Large intestine (tissue), 3 donors: ENCODE data around the gene DDAH2. TPM values are rescaled to one million over a fixed set of nuclear protein-coding genes. Genes with fewer than 3 reads are reported as not detected.
"Not testable (repeated sequence)": the region's sequence is repeated elsewhere in the genome, so short reads cannot be mapped to it uniquely, and the experiment has no call there.

Experiments used
- DNase-seq, 2 donors: peaks; one replicate each; pipeline versions ENCODE4 v3.0.0 to v3.0.0-alpha.2; 2013
- H3K27ac ChIP-seq: one replicate; pipeline ENCODE4 v1.5.1; 2013; ENCODE audit warnings: low read length
- H3K27me3 ChIP-seq: 2 replicates; pipeline ENCODE4 v1.6.1; 2013; ENCODE audit warnings: low read length; ENCODE audit not compliant: control insufficient read depth, insufficient read depth
- H3K36me3 ChIP-seq: 2 replicates; pipeline ENCODE4 v1.6.1; 2013; ENCODE audit warnings: low read length; ENCODE audit not compliant: control insufficient read depth, insufficient read depth
- H3K4me1 ChIP-seq: one replicate; pipeline ENCODE4 v1.6.1; 2013; ENCODE audit warnings: low read length; ENCODE audit not compliant: control insufficient read depth, insufficient read depth
- H3K4me3 ChIP-seq: one replicate; pipeline ENCODE4 v1.5.1; 2013; ENCODE audit warnings: low read length
- H3K9me3 ChIP-seq: one replicate; pipeline ENCODE4 v1.6.1; 2013; ENCODE audit warnings: mild to moderate bottlenecking, low read depth, low read length, moderate library complexity; ENCODE audit not compliant: control insufficient read depth
- WGBS: methylation state at CpG from one replicate; pipeline ENCODE4 v1.1.5; 2013; ENCODE audit warnings: low lambda C conversion rate; ENCODE audit not compliant: insufficient coverage; 5-methylcytosine and 5-hydroxymethylcytosine counted together
- polyA plus RNA-seq: library from polyadenylated mRNA; unstranded; fragments of 120-200 nt; gene quantifications from one replicate; pipeline ENCODE4 v1.2.1, GENCODE V29; 2013

DDAH2 gene
- polyA plus RNA-seq, 1 donor: 82.6 TPM

GRCh38 chr6:31713991-31714684 lies 15.0 kb downstream of the DDAH2 start:
- H3K27ac ChIP-seq: peak overlapping the region; percentile 53
- DNase-seq: peak; percentile 48 to 66
- H3K4me3 ChIP-seq: no peak overlapping the region
- peaks cover 26% of the 10 kb centered on the region for H3K4me1 ChIP-seq
- WGBS: 0% methylated on average over 1 of the region's 5 CpGs
- no peaks in the 10 kb centered on the region for H3K36me3 ChIP-seq
- no peaks in the 10 kb centered on the region for H3K9me3 ChIP-seq
- H3K27me3 ChIP-seq: no peaks in the 10 kb centered on the region

DNA sequence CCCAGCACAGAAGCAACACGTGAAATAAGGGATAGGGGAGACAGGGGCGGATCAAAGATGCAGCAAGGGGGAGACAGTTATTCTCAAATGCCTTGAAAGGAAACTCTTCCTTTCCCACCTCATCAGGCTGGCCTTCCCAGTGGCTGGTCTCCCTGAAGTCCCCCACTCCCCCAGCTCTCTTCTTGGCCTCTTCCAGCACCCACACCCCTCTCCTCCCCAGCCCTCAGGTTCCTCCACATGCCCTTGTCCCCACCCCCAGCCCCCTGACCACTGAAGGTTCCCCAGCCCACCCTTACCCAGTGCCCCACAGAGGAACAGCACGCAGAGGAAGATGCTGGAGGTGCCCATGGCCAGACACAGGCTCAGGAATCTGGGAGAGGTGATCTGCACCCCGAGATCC lies 15.6 kb downstream of the DDAH2 start:
- WGBS: no CpG with 5 or more reads among the region's 4 CpGs
- H3K27me3 ChIP-seq: no peaks in the 10 kb centered on the region
- DNase-seq: no peak
- H3K36me3 ChIP-seq: no peaks in the 10 kb centered on the region
- H3K9me3 ChIP-seq: no peaks in the 10 kb centered on the region
- H3K27ac ChIP-seq: peak overlapping the region; percentile 53
- no peak overlapping the region for H3K4me3 ChIP-seq
- H3K4me1 ChIP-seq: peaks cover 19% of the 10 kb centered on the region

- Histone ChIP-seq H3K4me1 (peaks cover 19% of the 10 kb centered on the region), H3K36me3 (no peaks in the 10 kb centered on the region), H3K27ac (no peak overlapping the region), H3K4me3 (no peak overlapping the region), H3K9me3 (no peaks in the 10 kb centered on the region), H3K27me3 (no peaks in the 10 kb centered on the region)
- DNase-seq: no peak
- no CpG with 5 or more reads among the region's 8 CpGs for WGBS
Observed at GRCh38 chr6:31712296-31712695, 16.8 kb downstream of the DDAH2 start.

DNA sequence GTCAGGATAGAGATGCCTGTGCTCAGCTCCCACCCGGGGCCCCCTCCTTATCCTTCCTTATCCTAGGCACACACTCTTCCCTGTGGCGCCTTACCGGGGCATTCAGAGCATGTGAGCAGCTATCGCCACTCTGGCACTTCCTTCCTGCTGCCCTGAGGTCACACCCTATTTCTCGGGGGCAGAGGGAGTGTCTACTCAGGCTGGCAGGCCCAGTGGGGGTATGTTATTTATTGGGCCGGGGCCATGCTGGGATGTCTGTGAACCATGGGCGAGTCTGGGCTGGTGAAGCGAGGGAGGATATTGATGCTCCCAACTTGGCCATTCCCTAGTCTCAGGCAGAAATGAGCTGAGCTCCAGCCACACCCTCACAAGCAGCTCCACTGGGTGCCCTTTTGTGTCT lies 17.9 kb downstream of the DDAH2 start:
- peaks cover 19% of the 10 kb centered on the region for H3K4me1 ChIP-seq
- no peak overlapping the region for H3K27ac ChIP-seq
- peak in 1 of 2 donors; percentile 49 for DNase-seq
- H3K9me3 ChIP-seq: no peaks in the 10 kb centered on the region
- no peaks in the 10 kb centered on the region for H3K27me3 ChIP-seq
- no peaks in the 10 kb centered on the region for H3K36me3 ChIP-seq
- no CpG with 5 or more reads among the region's 8 CpGs for WGBS
- H3K4me3 ChIP-seq: no peak overlapping the region

DNA sequence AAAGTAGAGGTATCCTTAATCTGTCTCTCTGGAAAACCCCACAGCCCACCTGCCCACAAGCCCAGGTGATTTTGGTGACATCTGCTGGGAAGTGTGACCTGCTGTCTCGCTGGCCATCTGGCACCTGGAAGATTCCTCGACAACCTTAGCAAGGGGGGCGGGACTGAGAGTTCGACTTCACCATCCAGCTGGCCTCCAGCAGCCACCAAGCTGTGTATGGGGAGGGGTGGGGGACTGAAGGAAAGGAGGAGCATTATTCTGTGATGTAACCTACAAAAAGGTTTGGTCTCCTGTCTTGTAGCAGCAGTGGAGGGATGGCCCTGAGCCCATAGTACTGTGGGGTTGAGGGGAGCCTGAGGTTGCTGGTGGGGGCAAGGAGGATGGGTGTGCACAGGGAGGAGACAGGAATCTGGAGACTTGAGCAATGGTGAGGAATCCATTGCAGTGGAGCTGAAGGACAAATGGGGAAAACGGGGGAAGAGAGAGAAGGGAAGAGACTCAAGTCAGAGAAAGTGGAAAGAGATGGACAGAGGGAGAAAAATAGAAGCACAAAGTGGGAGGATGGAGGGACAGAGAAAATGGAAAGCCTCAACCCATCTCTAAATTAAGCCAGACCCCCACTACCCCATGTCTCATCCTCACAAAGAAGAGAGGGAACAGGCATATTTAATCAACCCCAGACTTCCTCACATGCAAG lies 18.4 kb downstream of the DDAH2 start:
- no peaks in the 10 kb centered on the region for H3K36me3 ChIP-seq
- no peak overlapping the region for H3K4me3 ChIP-seq
- no peaks in the 10 kb centered on the region for H3K27me3 ChIP-seq
- H3K9me3 ChIP-seq: no peaks in the 10 kb centered on the region
- peak in 1 of 2 donors; percentile 21 for DNase-seq
- 50% methylated on average over 1 of the region's 5 CpGs for WGBS
- no peak overlapping the region for H3K27ac ChIP-seq
- H3K4me1 ChIP-seq: peaks cover 19% of the 10 kb centered on the region

- not testable (repeated sequence) for H3K9me3 ChIP-seq, DNase-seq, H3K27ac ChIP-seq, H3K36me3 ChIP-seq, H3K27me3 ChIP-seq, H3K4me3 ChIP-seq
- no CpG with 5 or more reads among the region's 11 CpGs for WGBS
- peaks cover 11% of the 10 kb centered on the region for H3K4me1 ChIP-seq
Observed at GRCh38 chr6:31709157-31709556, 19.9 kb downstream of the DDAH2 start.

DNA sequence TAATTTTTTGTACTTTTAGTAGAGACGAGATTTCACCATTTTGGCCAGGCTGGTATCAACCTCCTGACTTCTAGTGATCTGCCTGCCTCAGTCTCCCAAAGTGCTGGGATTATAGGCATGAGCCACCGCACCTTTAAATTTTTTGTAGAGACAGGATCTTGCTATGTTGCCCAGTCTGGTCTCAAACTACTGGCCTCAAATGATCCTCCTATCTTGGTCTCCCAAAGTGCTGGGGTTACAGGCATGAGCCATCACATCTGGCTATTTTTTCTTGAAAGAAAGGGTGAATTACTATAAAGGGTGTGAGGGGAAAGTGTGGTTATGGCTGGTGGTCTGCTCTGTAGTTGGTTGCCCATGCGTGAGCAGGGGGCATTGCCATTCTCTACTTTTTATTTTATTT lies 20.9 kb downstream of the DDAH2 start:
- Histone ChIP-seq H3K9me3 (no peaks in the 10 kb centered on the region), H3K4me3 (no peak overlapping the region), H3K27ac (no peak overlapping the region), H3K27me3 (no peaks in the 10 kb centered on the region), H3K36me3 (no peaks in the 10 kb centered on the region), H3K4me1 (peaks cover 2% of the 10 kb centered on the region)
- WGBS: 100% methylated on average over 1 of the region's 3 CpGs
- no peak for DNase-seq

- H3K9me3 ChIP-seq: no peaks in the 10 kb centered on the region
- H3K36me3 ChIP-seq: no peaks in the 10 kb centered on the region
- no peaks in the 10 kb centered on the region for H3K4me1 ChIP-seq
- H3K4me3 ChIP-seq: no peak overlapping the region
- no peak for DNase-seq
- no peaks in the 10 kb centered on the region for H3K27me3 ChIP-seq
- WGBS: no CpG with 5 or more reads among the region's 10 CpGs
- H3K27ac ChIP-seq: no peak overlapping the region
Observed at GRCh38 chr6:31707701-31708100, 21.4 kb downstream of the DDAH2 start.

- Histone ChIP-seq H3K4me3 (no peak within 1 kb of the TSS), H3K4me1 (peaks cover 6% of the 10 kb centered on the region), H3K27me3 (no peaks in the 10 kb centered on the region), H3K36me3 (no peaks in the 10 kb centered on the region), H3K9me3 (no peaks in the 10 kb centered on the region), H3K27ac (no peak within 1 kb of the TSS)
- no CpG with 5 or more reads among the region's 3 CpGs for WGBS
- DNase-seq: no peak
Observed at GRCh38 chr6:31706599-31706998, 22.5 kb downstream of the DDAH2 start, which contains the start of gene LY6G6F. Gene LY6G6F, plus strand, starts transcription at chr6:31706866. Its CDS starts 41 bp downstream, at chr6:31706907.

GRCh38 chr6:31705931-31706330 lies 23.2 kb downstream of the DDAH2 start:
- H3K27ac ChIP-seq: no peak overlapping the region
- WGBS: no CpG with 5 or more reads among the region's 6 CpGs
- no peaks in the 10 kb centered on the region for H3K36me3 ChIP-seq
- peaks cover 12% of the 10 kb centered on the region for H3K4me1 ChIP-seq
- DNase-seq: no peak
- H3K4me3 ChIP-seq: no peak overlapping the region
- H3K27me3 ChIP-seq: no peaks in the 10 kb centered on the region
- no peaks in the 10 kb centered on the region for H3K9me3 ChIP-seq
